NCI-H2107 treated with DMSO at 0.1 percent for 48 hours (cell line): Measurements from ENCODE around the gene ARHGEF25.
"Not testable (repeated sequence)": the region's sequence is repeated elsewhere in the genome, so short reads cannot be mapped to it uniquely, and the experiment has no call there.

Experiments used
- DNase-seq: peaks from one replicate; lab custom pipeline; 2025; ENCODE audit not compliant: unreplicated experiment; lab: John Stamatoyannopoulos, UW

ARHGEF25 gene

DNA sequence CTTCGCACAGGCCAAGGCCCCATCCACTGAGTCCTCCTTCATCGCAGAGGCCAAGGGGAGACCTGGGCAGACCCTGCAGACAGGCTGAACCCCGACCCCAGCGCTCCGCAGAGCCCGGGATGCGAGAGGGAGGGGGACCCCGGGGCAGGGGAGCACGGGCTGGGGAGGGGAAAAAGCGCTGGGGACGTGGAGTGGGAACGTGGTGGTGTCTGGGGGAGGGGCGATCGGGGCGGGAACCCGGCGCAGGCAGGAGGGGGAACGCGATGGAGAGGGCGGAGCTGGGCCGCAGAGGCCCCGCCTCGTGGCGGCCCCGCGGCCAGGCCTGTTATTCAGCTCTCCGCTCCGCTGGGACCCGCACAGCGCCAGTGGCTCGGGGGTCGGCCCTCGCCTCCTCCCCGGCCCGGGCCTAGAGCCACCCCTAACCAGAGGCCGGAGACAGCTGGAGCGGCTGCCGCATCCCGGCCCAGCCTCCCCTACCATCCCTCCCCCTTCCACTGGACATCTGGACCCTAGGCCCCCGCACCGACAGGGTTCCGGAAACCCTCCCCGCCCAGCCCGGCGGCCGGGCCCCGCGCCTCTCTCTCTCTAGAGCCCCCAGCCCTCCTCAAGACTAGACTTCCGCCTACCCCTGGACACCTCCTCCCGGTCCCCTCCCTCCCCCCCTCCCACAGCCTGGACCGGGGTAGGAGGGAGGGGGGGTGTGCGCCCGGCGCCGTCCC is at the start of gene ARHGEF25:
TSS of gene ARHGEF25 (plus strand) at position 328 of the 719 bp plus-strand sequence. CDS start 460 bp downstream, outside the sequence.
- DNase-seq: peak; percentile 16

- no peak for DNase-seq
Observed at GRCh38 chr12:57563358-57563757, 47.9 kb upstream of the ARHGEF25 start.

DNA sequence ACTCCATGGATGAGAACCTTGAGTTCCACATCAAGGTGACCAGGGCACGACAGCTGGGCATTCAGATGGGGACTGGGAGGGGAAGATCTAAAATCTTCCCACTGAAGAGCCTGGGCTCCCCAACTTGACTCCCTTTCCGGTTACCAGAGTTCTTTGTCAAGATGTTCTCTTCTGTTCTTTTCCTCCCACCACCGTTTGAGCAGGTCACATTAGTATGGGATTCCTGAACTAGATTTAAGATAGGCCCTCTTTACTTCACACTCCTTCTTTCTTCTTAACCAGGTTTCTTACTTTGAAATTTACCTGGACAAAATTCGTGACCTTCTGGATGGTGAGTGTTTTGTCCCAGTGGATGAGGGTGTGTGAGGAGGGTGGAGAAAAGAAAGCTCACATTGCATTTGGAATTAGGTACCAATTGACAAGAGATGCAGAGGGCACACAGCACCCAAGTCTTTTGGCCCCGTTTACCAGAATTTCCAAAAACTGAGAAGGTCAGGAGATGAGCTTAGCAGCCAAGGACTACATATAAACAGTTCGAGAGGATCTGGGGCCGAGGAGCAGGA is 47.0 kb upstream of the ARHGEF25 start:
- no peak for DNase-seq

GRCh38 chr12:57568838-57569237 is 42.4 kb upstream of the ARHGEF25 start:
- DNase-seq: no peak

DNA sequence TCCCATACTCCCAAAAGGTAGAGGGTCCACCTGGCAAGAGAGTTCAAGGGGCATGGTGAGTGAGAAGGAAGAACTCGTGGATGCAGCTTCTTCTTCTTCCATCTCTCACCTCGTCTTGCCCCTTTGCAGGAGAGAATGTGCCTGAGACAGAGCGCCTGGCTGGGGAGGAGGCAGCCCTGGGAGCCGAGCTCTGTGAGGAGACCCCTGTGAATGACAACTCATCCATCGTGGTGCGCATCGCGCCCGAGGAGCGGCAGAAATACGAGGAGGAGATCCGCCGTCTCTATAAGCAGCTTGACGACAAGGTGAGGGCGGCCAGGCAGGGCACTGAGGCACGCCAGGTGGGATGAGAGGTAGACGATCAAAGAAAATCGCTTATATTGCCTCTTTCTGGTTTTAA is 41.4 kb upstream of the ARHGEF25 start:
- DNase-seq: no peak

GRCh38 chr12:57570438-57570837 is 40.8 kb upstream of the ARHGEF25 start:
- not testable (repeated sequence) for DNase-seq

DNA sequence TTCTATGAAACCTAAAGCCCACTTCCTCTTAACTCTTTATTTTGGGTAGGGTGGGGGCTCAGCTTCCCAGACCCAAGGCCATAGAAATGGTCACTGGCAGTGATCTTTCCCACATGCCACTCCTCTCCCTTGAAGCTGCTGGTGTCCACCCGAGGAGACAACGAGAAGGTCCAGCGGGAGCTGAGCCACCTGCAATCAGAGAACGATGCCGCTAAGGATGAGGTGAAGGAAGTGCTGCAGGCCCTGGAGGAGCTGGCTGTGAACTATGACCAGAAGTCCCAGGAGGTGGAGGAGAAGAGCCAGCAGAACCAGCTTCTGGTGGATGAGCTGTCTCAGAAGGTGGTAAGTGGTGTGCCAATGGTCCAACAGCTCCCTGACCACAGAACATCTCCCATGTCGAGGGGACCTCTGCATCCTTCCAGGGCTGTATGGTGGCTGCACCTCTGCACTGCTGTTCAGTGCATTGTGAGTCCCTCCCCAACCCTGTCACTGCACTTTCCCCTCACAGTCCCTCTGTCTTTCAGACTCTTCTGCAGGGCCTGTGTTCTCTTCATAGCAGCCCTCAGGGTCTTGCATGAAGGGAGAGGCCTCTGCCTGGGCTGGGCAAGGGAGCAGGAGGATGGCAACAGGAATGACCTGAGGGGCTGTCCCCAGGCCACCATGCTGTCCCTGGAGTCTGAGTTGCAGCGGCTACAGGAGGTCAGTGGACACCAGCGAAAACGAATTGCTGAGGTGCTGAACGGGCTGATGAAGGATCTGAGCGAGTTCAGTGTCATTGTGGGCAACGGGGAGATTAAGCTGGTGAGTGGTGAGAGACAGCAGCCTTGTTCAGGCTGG is 39.1 kb upstream of the ARHGEF25 start:
- DNase-seq: no peak

GRCh38 chr12:57574795-57575194 is 36.4 kb upstream of the ARHGEF25 start:
- no peak for DNase-seq

DNA sequence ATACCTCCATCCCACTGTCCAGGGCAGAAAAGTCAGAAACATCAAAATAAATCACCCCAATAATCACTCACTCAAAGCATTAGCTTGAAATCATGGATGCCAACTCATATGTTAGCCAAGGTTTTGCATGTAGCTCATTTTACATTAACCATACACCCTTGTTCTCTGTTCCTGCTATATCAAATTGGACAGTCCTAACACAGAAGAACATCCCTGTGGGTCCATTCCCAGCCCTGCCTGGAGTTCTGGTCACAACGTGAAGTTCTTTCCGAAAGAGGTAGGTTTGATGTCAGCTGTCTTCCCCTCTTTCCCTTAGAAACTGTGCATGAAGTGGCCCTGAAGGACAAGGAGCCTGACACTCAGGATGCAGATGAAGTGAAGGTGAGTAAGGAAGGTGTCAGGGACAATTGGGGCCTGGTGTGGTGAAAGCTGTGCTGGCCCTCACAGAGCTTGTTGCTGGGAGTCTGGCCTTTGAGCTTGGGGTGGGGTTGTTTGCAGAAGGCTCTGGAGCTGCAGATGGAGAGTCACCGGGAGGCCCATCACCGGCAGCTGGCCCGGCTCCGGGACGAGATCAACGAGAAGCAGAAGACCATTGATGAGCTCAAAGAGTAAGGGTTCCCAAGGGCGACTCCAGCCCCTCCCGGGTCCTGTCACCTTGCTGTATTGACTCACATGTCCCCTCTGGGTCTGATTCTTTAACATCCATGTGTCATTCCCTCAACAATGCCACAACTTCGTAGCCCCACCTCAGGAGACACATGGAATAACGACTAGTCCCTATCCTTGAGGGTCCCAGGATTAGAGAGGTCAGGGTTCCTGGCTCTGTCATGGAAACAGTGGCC is 35.2 kb upstream of the ARHGEF25 start:
- DNase-seq: no peak

DNA sequence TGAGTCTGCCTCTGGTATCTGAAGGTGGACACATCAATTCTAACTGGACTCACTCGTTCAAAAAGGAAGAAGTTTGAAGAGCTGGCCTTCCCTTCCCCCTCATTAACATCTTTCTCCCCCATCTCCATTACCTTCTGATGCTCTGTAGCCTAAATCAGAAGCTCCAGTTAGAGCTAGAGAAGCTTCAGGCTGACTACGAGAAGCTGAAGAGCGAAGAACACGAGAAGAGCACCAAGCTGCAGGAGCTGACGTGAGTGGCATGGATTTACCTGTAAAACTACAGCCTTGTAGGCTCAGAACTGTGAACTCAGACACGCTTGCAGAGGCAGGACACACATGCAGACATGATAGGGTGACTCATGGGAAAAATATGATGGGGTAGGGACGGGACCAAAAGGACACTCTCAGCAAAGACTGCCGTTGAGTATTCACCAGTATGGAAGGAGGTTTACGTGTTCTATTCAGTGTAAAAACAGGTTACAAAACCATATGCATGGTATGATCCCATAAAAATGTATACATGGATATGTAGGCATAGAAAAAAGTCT is 34.5 kb upstream of the ARHGEF25 start:
- DNase-seq: no peak

DNA sequence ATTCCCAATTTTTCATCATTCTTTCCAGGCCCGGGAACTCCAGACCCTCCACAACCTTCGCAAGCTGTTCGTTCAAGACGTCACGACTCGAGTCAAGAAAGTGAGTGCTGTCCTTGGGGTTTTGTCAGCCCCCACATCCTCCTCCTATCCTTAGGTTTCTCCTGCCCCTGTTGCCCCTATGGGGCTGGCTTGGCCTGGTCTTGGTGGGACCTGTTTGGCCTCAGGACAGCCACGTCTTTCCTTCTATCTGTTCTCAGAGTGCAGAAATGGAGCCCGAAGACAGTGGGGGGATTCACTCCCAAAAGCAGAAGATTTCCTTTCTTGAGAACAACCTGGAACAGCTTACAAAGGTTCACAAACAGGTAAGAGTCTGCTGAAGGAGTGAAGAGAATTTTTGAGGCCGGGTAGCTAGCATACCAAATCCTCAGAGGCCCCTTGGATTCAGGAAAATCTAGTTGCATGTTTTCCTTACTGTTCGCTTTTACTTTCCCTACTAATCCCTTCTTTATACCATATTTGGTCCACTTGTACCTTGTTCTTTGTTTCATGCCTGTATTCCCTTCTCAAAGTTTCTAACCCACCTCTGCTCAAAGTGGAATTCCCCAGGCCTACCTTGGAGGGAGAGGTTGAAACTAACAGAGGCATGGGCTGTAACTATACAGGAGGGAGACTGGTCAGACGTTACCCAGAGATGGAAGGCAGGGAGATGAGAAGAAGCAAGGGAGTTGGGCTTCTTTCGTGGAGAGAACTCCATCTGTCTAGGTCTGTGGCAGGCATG is 33.1 kb upstream of the ARHGEF25 start:
- DNase-seq: no peak

DNA sequence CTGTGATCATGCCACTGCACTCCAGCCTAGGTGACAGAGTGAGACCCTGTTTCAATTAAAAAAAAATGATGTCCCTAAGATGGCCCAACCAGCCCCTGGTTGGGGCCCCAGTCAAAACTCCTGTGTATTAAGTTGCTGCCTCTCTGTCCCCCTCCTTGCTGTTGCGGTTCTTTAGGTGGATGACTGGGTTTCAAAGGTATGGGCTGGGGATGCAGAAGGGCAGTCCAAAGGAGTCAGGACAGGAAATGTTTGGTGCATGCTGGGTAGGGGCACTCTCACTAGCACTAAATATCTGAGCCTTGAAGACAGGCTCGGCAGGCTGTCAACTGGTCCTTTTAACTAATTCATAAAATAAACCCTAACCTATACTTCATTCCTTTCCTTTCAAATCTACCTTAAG is 32.2 kb upstream of the ARHGEF25 start:
- no peak for DNase-seq

GRCh38 chr12:57579677-57580465 is 31.4 kb upstream of the ARHGEF25 start:
- DNase-seq: no peak

DNA sequence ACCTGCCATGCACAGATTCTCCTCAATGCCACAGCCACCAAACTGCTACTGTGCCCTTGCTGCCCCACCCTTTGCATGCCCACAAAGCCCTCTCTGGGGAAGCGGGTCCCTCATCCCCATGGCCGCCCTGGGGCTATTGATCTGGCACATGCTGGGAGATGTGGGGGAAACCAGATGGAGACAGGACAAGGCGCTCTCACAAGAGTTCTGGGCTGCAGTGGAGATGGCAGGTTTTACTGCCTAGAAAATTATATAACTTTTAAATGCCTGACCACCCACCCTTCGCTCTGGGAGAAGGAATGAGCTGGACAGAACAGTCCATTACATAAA is 30.8 kb upstream of the ARHGEF25 start:
- DNase-seq: no peak

GRCh38 chr12:57581802-57582201 is 29.4 kb upstream of the ARHGEF25 start:
- DNase-seq: no peak

DNA sequence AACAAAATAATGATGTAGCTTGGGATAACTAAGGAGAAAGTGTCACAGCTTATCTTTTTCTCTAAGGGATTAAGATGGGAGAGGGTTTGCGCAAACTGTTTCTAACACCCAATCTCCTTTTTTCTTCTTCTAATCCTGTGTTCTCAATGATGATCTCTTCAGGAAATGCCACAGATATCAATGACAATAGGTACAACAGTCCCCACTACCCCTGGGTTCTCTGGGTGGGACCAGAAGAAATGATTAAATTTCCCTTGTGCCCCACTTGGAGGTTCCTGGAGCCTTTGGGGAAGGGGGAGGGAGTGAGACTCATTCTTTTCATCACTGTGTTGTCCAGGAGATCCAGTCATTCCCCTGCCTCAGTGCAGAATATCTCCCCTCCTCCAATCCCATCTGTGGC is 28.8 kb upstream of the ARHGEF25 start:
- no peak for DNase-seq

DNA sequence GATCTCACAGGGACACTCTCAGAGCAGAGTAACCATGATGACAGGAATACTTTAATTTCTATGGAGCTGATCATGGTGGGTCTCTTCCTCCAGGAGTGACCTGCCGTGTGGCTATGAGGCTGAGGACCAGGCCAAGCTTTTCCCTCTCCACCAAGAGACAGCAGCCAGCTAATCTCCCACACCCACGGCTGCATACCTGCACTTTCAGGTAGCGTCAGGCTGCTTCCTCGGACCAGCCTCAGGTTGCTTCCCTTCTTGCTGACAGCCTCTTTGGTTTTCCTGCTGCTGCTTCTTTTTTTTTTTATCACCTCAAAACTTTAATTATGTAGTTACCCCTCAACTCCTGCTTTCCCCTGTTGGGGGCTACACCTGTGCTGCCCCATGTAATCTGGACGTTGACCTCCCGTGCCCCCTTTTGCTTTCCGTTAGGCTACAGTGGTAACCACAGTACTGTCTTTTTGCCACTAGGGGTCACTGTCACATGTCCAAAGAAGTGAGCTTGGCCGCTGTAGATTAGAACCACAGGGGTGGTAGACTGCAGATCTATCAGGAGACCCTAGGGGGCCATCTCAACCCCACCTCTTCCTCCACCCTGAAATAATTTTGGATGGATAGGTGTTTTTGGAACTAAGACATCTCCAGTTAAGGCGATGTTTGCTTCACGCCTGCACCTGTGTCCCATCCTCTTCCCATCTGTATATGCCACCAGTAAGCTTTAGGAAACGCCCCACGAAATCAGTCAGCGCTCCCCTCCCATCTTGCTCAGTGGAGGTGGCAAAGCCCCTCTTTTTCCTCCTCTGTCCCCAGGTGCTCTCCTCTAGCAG is 28.0 kb upstream of the ARHGEF25 start:
- peak; percentile 79 for DNase-seq

GRCh38 chr12:57584050-57584449 is 27.2 kb upstream of the ARHGEF25 start:
- no peak for DNase-seq

GRCh38 chr12:57584690-57585089 is 26.5 kb upstream of the ARHGEF25 start:
- DNase-seq: no peak
